Fibroblast of lung (primary cell): ENCODE measurements around the gene LTBP2.

Experiments used
- EZH2 ChIP-seq: IDR thresholded peaks from 2 replicates; pipeline ENCODE4 v1.5.1; 2012; ENCODE audit warnings: low read length, control low read depth, mild to moderate bottlenecking; ENCODE audit errors: missing control alignments
- TF ChIP-seq, protein P1 (sequence below), 2 donors: IDR thresholded peaks in 1 of 2; conservative IDR thresholded peaks in 1 of 2; 1 replicate in 1 of 2; 2 replicates in 1 of 2; pipeline ENCODE4 v1.5.1; 2011 to 2012; ENCODE audit warnings: low read length in 2 of 2, control low read depth in 1 of 2, inconsistent platforms in 1 of 2, low read depth in 1 of 2, mild to moderate bottlenecking in 1 of 2

DNA sequence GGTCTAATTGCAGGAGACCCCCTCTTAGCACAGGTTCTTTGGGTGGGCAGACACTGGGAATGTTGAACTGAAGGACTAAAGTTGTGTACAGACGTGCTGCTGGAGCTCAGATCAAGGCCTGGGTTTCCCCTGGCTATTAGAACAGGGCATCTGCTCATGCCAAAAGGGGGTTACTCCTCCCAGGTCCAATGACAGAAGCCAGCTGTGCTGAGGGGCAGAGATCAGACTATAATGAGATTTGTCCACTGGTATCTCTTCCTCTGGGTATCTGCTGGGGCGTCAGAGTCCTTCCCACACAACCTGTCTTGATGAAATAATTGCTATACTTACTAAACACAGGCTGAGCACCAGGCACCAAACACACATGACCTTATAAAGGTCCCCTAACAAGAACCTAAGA, 42.6 kb downstream of the LTBP2 start:
- TF ChIP-seq, protein P1, sequence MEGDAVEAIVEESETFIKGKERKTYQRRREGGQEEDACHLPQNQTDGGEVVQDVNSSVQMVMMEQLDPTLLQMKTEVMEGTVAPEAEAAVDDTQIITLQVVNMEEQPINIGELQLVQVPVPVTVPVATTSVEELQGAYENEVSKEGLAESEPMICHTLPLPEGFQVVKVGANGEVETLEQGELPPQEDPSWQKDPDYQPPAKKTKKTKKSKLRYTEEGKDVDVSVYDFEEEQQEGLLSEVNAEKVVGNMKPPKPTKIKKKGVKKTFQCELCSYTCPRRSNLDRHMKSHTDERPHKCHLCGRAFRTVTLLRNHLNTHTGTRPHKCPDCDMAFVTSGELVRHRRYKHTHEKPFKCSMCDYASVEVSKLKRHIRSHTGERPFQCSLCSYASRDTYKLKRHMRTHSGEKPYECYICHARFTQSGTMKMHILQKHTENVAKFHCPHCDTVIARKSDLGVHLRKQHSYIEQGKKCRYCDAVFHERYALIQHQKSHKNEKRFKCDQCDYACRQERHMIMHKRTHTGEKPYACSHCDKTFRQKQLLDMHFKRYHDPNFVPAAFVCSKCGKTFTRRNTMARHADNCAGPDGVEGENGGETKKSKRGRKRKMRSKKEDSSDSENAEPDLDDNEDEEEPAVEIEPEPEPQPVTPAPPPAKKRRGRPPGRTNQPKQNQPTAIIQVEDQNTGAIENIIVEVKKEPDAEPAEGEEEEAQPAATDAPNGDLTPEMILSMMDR (conservative IDR thresholded peaks at IDR 0.05 in 1 of 2, IDR thresholded peaks at IDR 0.05 in 1 of 2; ENCODE audit: low read depth in 1 of 2, low read length in 2 of 2): no peak
- no peak for TF ChIP-seq EZH2
